Measurements from ENCODE around the gene GDI1. TPM values are rescaled to one million over a fixed set of nuclear protein-coding genes. Genes with fewer than 3 reads are reported as not detected.

Gene GDI1
- total RNA-seq, 1 donor from 2014 or later = 108 TPM

GRCh38 chrX:154458116-154458953 is 21.4 kb downstream of the GDI1 start, which contains the start of gene PLXNA3:
TSS of gene PLXNA3 (plus strand) at chrX:154458281. CDS start at chrX:154460184, 1,903 bp downstream.
- H3K27me3 ChIP-seq = no peaks in the 10 kb centered on the region
- H3K4me3 ChIP-seq = peak within 1 kb of the TSS; percentile 64
- peak within 1 kb of the TSS; percentile 24 for H3K27ac ChIP-seq
- intact Hi-C loops (cut with DNase I) = no loop called here
- ATAC-seq = peak; percentile 85
- TF ChIP-seq CTCF (IDR thresholded peaks at IDR 0.05) = no peak
- DNase-seq = peak; percentile 78
- H3K4me1 ChIP-seq = no peaks in the 10 kb centered on the region
- no peaks in the 10 kb centered on the region for H3K36me3 ChIP-seq
- H3K9me3 ChIP-seq = no peaks in the 10 kb centered on the region

GRCh38 chrX:154458954-154459778 is 22.2 kb downstream of the GDI1 start:
- no peaks in the 10 kb centered on the region for H3K4me1 ChIP-seq
- peak overlapping the region; percentile 24 for H3K27ac ChIP-seq
- intact Hi-C loops (cut with DNase I) = no loop called here
- peak; percentile 78 for ATAC-seq
- peak overlapping the region; percentile 64 for H3K4me3 ChIP-seq
- no peak for DNase-seq
- H3K27me3 ChIP-seq = no peaks in the 10 kb centered on the region
- no peaks in the 10 kb centered on the region for H3K9me3 ChIP-seq
- no peak for TF ChIP-seq CTCF (IDR thresholded peaks at IDR 0.05)
- no peaks in the 10 kb centered on the region for H3K36me3 ChIP-seq

GRCh38 chrX:154459832-154460231 is 22.9 kb downstream of the GDI1 start:
- Histone ChIP-seq H3K27ac (no peak overlapping the region), H3K4me3 (peak overlapping the region; percentile 64), H3K27me3 (no peaks in the 10 kb centered on the region), H3K4me1 (no peaks in the 10 kb centered on the region), H3K9me3 (no peaks in the 10 kb centered on the region), H3K36me3 (no peaks in the 10 kb centered on the region)
- no peak for DNase-seq
- TF ChIP-seq CTCF (IDR thresholded peaks at IDR 0.05) = no peak
- ATAC-seq = no peak
- intact Hi-C loops (cut with DNase I) = no loop called here

- Histone ChIP-seq H3K27me3 (no peaks in the 10 kb centered on the region), H3K27ac (no peak overlapping the region), H3K9me3 (no peaks in the 10 kb centered on the region), H3K4me3 (no peak overlapping the region), H3K36me3 (no peaks in the 10 kb centered on the region), H3K4me1 (no peaks in the 10 kb centered on the region)
- TF ChIP-seq CTCF (IDR thresholded peaks at IDR 0.05) = no peak
- no peak for ATAC-seq
- intact Hi-C loops (cut with DNase I) = no loop called here
- no peak for DNase-seq
These were observed 23.4 kb downstream of the GDI1 start for GRCh38 chrX:154460326-154460725.

- Histone ChIP-seq H3K9me3 (no peaks in the 10 kb centered on the region), H3K27ac (no peak overlapping the region), H3K4me3 (no peak overlapping the region), H3K27me3 (no peaks in the 10 kb centered on the region), H3K4me1 (no peaks in the 10 kb centered on the region), H3K36me3 (no peaks in the 10 kb centered on the region)
- no peak for DNase-seq
- ATAC-seq = no peak
- intact Hi-C loops (cut with DNase I) = no loop called here
- no peak for TF ChIP-seq CTCF (IDR thresholded peaks at IDR 0.05)
These were observed 25.4 kb downstream of the GDI1 start for GRCh38 chrX:154462396-154462795.
